H1 (cell line): ENCODE results near the gene TBC1D20.

ENCODE experiments used
- BCL11A ChIP-seq, 2 experiments: IDR thresholded peaks; one replicate each; pipeline ENCODE4 v1.6.1; 2011; ENCODE audit warnings: low read depth in 2 of 2, low read length in 2 of 2, mild to moderate bottlenecking in 2 of 2
- POLR2A ChIP-seq, 2 experiments: IDR thresholded peaks; 1 replicate in 1 of 2; 2 replicates in 1 of 2; pipeline ENCODE4 v1.6.1; 2011; ENCODE audit warnings: low read depth in 2 of 2, low read length in 2 of 2, mild to moderate bottlenecking in 2 of 2; ENCODE audit errors: control extremely low read depth in 1 of 2
- SRF ChIP-seq: IDR thresholded peaks from 2 replicates; pipeline ENCODE4 v1.6.1; 2011; ENCODE audit warnings: mild to moderate bottlenecking, low read depth, low read length, moderate library complexity
- TCF12 ChIP-seq: IDR thresholded peaks from 2 replicates; pipeline ENCODE4 v1.6.1; 2011; ENCODE audit warnings: low read depth, mild to moderate bottlenecking, low read length
- TF ChIP-seq, protein P1 (sequence below), 3 experiments: IDR thresholded peaks; 1 replicate in 2 of 3; 2 replicates in 1 of 3; pipeline versions ENCODE4 v1.5.1 to v1.6.1; 2011; ENCODE audit warnings: low read length in 3 of 3, mild to moderate bottlenecking in 3 of 3, inconsistent platforms in 2 of 3, low read depth in 1 of 3, moderate library complexity in 1 of 3; ENCODE audit not compliant: insufficient read depth in 1 of 3; ENCODE audit errors: control extremely low read depth in 1 of 3

DNA sequence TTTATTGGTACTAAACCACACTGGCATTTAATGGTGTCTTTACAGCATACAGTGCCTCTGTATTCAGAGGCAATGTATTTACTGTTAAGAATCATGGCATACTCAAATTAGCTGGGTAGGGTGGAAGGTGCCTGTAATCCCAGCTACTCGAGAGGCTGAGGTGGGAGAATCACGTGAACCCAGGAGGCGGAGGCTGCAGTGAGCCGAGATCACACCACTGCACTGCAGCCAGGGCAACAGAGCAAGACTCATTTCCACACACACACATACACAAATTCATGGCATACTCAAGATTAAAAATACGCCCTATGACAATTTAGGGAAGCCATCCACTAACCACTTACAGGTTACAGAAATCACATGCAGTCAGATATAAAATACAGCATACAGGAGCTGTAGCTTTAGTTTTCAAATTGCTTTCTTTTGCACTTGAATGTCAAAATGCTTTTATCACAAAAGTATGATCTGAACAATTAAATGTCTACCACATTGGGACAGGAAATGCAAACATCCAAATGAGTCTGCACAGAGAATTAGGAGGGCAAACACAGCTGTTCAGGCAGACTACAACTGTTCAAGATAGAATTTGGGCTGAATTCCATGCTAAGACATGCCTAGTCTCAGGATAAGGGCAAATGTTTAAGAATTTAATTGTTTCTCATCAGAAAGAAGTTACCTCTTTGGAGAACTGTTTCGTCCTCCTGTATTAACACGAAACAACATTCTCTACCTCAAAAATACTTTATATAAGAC, 44.8 kb upstream of the TBC1D20 start:
- TF ChIP-seq POLR2A (IDR thresholded peaks at IDR 0.05; ENCODE audit: control extremely low read depth in 1 of 2, low read depth in 2 of 2, low read length in 2 of 2) = no peak
- TF ChIP-seq, protein P1, sequence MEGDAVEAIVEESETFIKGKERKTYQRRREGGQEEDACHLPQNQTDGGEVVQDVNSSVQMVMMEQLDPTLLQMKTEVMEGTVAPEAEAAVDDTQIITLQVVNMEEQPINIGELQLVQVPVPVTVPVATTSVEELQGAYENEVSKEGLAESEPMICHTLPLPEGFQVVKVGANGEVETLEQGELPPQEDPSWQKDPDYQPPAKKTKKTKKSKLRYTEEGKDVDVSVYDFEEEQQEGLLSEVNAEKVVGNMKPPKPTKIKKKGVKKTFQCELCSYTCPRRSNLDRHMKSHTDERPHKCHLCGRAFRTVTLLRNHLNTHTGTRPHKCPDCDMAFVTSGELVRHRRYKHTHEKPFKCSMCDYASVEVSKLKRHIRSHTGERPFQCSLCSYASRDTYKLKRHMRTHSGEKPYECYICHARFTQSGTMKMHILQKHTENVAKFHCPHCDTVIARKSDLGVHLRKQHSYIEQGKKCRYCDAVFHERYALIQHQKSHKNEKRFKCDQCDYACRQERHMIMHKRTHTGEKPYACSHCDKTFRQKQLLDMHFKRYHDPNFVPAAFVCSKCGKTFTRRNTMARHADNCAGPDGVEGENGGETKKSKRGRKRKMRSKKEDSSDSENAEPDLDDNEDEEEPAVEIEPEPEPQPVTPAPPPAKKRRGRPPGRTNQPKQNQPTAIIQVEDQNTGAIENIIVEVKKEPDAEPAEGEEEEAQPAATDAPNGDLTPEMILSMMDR (IDR thresholded peaks at IDR 0.05; ENCODE audit: control extremely low read depth in 1 of 3, insufficient read depth in 1 of 3, low read depth in 1 of 3, low read length in 3 of 3) = no peak
- no peak for TF ChIP-seq BCL11A (IDR thresholded peaks at IDR 0.05; ENCODE audit: low read depth in 2 of 2, low read length in 2 of 2)
- no peak for TF ChIP-seq TCF12
- no peak for TF ChIP-seq SRF
